SK-N-SH treated with all-trans-retinoic acid at 6 μM for 48 hours (cell line): ENCODE results near the gene THNSL1.
"Not testable (repeated sequence)": the region's sequence is repeated elsewhere in the genome, so short reads cannot be mapped to it uniquely, and the experiment has no call there.

Experiments used
- ATAC-seq: fragments of 200-7000 bp; cut with Tn5 transposase; 3 replicates; pipeline ENCODE4 v1.9.1; 2020; ENCODE audit warnings: mild to moderate bottlenecking, moderate library complexity
- BACH2 ChIP-seq: fragments of 250-450 bp; sonication (Bioruptor Pico); IDR thresholded peaks from 2 replicates; pipeline ENCODE4 v1.9.0; 2021; ENCODE audit warnings: mild to moderate bottlenecking, borderline replicate concordance
- CREB5 ChIP-seq: fragments of 250-450 bp; sonication (Bioruptor Pico); IDR thresholded peaks from 2 replicates; pipeline ENCODE4 v1.5.1; 2020; ENCODE audit warnings: low read depth, mild to moderate bottlenecking, moderate library complexity
- CSDC2 ChIP-seq: fragments of 250-450 bp; sonication (Bioruptor Pico); IDR thresholded peaks from 2 replicates; pipeline ENCODE4 v1.5.0; 2020; ENCODE audit warnings: mild to moderate bottlenecking, moderate library complexity
- ISL1 ChIP-seq: fragments of 250-450 bp; sonication (Bioruptor Pico); IDR thresholded peaks from 2 replicates; pipeline ENCODE4 v2.1.2; 2022; ENCODE audit warnings: mild to moderate bottlenecking, moderate library complexity
- OSR1 ChIP-seq: fragments of 250-450 bp; sonication (Bioruptor Pico); IDR thresholded peaks from 2 replicates; pipeline ENCODE4 v1.8.0; 2022; ENCODE audit warnings: moderate library complexity, mild to moderate bottlenecking, inconsistent platforms
- PATZ1 ChIP-seq: fragments of 250-450 bp; sonication (Bioruptor Pico); IDR thresholded peaks from 2 replicates; pipeline ENCODE4 v1.8.0; 2020; ENCODE audit warnings: mild to moderate bottlenecking, moderate library complexity, borderline replicate concordance
- PPARA ChIP-seq: fragments of 250-450 bp; sonication (Bioruptor Pico); IDR thresholded peaks from 2 replicates; pipeline ENCODE4 v1.5.0; 2020; ENCODE audit warnings: mild to moderate bottlenecking, borderline replicate concordance
- SNAI2 ChIP-seq: fragments of 250-450 bp; sonication (Bioruptor Pico); IDR thresholded peaks from 2 replicates; pipeline ENCODE4 v1.5.0; 2020; ENCODE audit warnings: mild to moderate bottlenecking, moderate library complexity
- TOX ChIP-seq: fragments of 250-450 bp; sonication (Bioruptor Pico); IDR thresholded peaks from 2 replicates; pipeline ENCODE4 v1.8.0; 2021; ENCODE audit warnings: mild to moderate bottlenecking, moderate library complexity, borderline replicate concordance
- TSHZ2 ChIP-seq: fragments of 250-450 bp; sonication (Bioruptor Pico); IDR thresholded peaks from 2 replicates; pipeline ENCODE4 v1.5.0; 2020; ENCODE audit warnings: mild to moderate bottlenecking, moderate library complexity
- ZC3H10 ChIP-seq: fragments of 250-450 bp; sonication (Bioruptor Pico); IDR thresholded peaks from 2 replicates; pipeline ENCODE4 v1.5.1; 2021; ENCODE audit warnings: mild to moderate bottlenecking, moderate library complexity
- ZFP3 ChIP-seq: fragments of 250-450 bp; sonication (Bioruptor Pico); IDR thresholded peaks from 2 replicates; pipeline ENCODE4 v1.5.0; 2020; ENCODE audit warnings: mild to moderate bottlenecking, moderate library complexity
- ZNF565 ChIP-seq: fragments of 450-650 bp; formaldehyde crosslinking; conservative IDR thresholded peaks from 2 replicates; pipeline ENCODE4 v1.5.0; 2020; ENCODE audit warnings: low read depth, mild to moderate bottlenecking, moderate library complexity
- ZNF70 ChIP-seq: fragments of 450-650 bp; formaldehyde crosslinking; IDR thresholded peaks from 2 replicates; pipeline ENCODE4 v1.5.0; 2020; ENCODE audit warnings: mild to moderate bottlenecking, moderate library complexity
- TF ChIP-seq, protein P1 (sequence below): fragments of 250-450 bp; sonication (Bioruptor Pico); IDR thresholded peaks from 2 replicates; pipeline ENCODE4 v1.5.1; 2021; ENCODE audit warnings: mild to moderate bottlenecking, moderate library complexity
- TF ChIP-seq, protein P2 (sequence below): fragments of 250-450 bp; sonication (Bioruptor Pico); IDR thresholded peaks from 2 replicates; pipeline ENCODE4 v1.8.0; 2021; ENCODE audit warnings: low read depth, mild to moderate bottlenecking, moderate library complexity, borderline replicate concordance

THNSL1 gene

GRCh38 chr10:24968349-24968748 lies 48.1 kb upstream of the THNSL1 start:
- no peak for ATAC-seq
- TF ChIP-seq SNAI2 (CRISPR knock-in tag) (no peak), BACH2 (CRISPR knock-in tag) (no peak), PPARA (CRISPR knock-in tag) (no peak), CREB5 (no peak), ZNF565 (CRISPR knock-in tag) (no peak), TOX (no peak), OSR1 (no peak), ISL1 (CRISPR knock-in tag) (no peak), ZFP3 (CRISPR knock-in tag) (no peak), TSHZ2 (CRISPR knock-in tag) (no peak), CSDC2 (CRISPR knock-in tag) (no peak)
- TF ChIP-seq, protein P1, sequence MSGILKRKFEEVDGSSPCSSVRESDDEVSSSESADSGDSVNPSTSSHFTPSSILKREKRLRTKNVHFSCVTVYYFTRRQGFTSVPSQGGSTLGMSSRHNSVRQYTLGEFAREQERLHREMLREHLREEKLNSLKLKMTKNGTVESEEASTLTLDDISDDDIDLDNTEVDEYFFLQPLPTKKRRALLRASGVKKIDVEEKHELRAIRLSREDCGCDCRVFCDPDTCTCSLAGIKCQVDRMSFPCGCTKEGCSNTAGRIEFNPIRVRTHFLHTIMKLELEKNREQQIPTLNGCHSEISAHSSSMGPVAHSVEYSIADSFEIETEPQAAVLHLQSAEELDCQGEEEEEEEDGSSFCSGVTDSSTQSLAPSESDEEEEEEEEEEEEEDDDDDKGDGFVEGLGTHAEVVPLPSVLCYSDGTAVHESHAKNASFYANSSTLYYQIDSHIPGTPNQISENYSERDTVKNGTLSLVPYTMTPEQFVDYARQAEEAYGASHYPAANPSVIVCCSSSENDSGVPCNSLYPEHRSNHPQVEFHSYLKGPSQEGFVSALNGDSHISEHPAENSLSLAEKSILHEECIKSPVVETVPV (CRISPR knock-in tag): no peak
- TF ChIP-seq, protein P2, sequence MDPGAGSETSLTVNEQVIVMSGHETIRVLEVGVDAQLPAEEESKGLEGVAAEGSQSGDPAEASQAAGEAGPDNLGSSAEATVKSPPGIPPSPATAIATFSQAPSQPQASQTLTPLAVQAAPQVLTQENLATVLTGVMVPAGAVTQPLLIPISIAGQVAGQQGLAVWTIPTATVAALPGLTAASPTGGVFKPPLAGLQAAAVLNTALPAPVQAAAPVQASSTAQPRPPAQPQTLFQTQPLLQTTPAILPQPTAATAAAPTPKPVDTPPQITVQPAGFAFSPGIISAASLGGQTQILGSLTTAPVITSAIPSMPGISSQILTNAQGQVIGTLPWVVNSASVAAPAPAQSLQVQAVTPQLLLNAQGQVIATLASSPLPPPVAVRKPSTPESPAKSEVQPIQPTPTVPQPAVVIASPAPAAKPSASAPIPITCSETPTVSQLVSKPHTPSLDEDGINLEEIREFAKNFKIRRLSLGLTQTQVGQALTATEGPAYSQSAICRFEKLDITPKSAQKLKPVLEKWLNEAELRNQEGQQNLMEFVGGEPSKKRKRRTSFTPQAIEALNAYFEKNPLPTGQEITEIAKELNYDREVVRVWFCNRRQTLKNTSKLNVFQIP: no peak

DNA sequence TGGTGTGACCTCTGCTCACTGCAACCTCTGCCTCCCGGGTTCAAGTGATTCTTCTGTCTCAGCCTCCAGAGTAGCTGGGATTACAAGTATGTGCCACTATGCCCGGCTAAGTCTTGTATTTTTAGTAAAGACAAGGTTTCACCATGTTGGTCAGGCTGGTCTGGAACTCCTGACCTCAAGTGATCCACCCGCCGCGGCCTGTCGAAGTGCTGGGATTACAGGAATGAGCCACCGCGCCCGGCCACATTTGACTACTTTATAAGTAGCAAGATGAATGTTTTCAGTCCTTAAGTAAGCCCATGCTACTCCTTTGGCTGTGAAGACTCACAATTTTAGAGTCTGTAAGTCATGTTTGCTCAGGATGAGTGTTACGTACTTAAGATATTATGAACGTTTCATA lies 47.5 kb upstream of the THNSL1 start:
- not testable (repeated sequence) for ATAC-seq

DNA sequence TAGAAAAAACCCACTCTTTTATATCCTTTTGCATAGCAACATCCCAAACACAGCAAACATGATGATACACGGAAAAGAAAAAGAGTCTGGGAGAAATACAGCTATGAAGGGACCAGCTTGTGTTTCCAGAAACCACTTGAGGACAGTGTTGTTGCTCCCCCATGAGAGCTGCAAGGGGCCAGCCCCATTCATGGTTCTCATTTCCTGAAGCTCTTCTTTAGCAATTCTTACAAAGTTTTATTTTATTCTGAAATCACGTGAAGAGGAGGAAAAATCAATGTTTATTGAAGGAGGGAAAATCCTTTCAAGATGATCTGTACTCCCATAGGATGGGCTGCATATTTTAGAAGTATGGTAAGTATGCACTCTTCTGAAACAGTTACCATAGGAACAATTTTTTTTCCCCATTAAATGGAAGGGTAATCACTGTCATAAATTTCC lies 46.6 kb upstream of the THNSL1 start:
- ATAC-seq: no peak
- TF ChIP-seq ISL1 (CRISPR knock-in tag) (0 out of 2 replicates have a peak, but pooled peaks have one; percentile 9), BACH2 (CRISPR knock-in tag) (no peak)

- ATAC-seq: no peak
- TF ChIP-seq TOX: no peak
Observed at GRCh38 chr10:24971374-24971773, 45.0 kb upstream of the THNSL1 start.

DNA sequence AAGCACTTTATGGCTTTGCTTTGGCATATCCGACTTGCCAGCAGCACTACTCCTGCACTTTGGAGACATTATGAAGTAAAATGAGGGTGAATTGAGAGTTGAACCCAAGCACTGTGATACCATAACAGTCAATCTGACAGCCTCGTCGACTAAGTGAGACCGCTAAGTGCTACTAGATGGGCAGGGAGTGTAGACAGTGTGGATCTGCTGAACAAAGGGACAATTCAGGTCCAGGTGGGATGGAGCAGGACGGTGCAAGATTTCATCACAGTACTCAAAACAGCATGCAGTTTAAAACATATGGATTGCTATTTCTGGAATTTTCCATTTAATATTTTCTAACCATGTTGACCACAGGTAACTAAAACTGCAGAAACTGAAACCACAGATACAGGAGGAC lies 43.2 kb upstream of the THNSL1 start:
- ATAC-seq: no peak
- TF ChIP-seq ZNF565 (CRISPR knock-in tag) (no peak), ZC3H10 (no peak), PPARA (CRISPR knock-in tag) (no peak), OSR1 (no peak), PATZ1 (CRISPR knock-in tag) (no peak), BACH2 (CRISPR knock-in tag) (no peak), ZNF70 (CRISPR knock-in tag) (no peak), SNAI2 (CRISPR knock-in tag) (no peak)
- TF ChIP-seq, protein P2: no peak
